CD4-positive, alpha-beta T cell (primary cell): ENCODE results near the gene SNX25. TPM values are rescaled to one million over a fixed set of nuclear protein-coding genes. Genes with fewer than 3 reads are reported as not detected.
"Not testable (repeated sequence)": the region's sequence is repeated elsewhere in the genome, so short reads cannot be mapped to it uniquely, and the experiment has no call there.

Experiments used
- ATAC-seq: fragments of 200-7000 bp; cut with Tn5 transposase; one replicate; pipeline ENCODE4 v1.10.0; 2022; ENCODE audit warnings: mild to moderate bottlenecking; ENCODE audit not compliant: poor library complexity
- CTCF ChIA-PET: fragments of 350-600 bp; sonication (Branson Sonifier 250); formaldehyde crosslinking; loops from one replicate; lab custom pipeline; 2021; ENCODE audit warnings: antibody characterized with exemption, inconsistent platforms; lab: Charles Lee
- POLR2A ChIA-PET: fragments of 350-600 bp; sonication (Branson Sonifier 250); formaldehyde crosslinking; loops from one replicate; lab custom pipeline; 2021; ENCODE audit warnings: antibody characterized with exemption, inconsistent platforms; lab: Charles Lee
- DNase-seq, 14 experiments: peaks; one replicate each; pipeline ENCODE4 v3.0.0-alpha.2; 2013 to 2020; ENCODE audit warnings: mixed read lengths in 2 of 14
- H3K27ac ChIP-seq, 2 donors: one replicate each; pipeline versions ENCODE4 v1.5.1 to v1.7.0; 2013; ENCODE audit warnings: low read length in 2 of 2, low read depth in 1 of 2, mild to moderate bottlenecking in 1 of 2
- H3K27me3 ChIP-seq, 2 experiments: 1 replicate in 1 of 2; 2 replicates in 1 of 2; pipeline versions ENCODE4 v1.6.1 to v1.7.0; 2013; ENCODE audit warnings: low read length in 2 of 2, control low read depth in 1 of 2, mild to moderate bottlenecking in 1 of 2, moderate library complexity in 1 of 2; ENCODE audit not compliant: insufficient read depth in 2 of 2, control insufficient read depth in 1 of 2
- H3K36me3 ChIP-seq: one replicate; pipeline ENCODE4 v1.6.1; 2013; ENCODE audit warnings: low read length, control low read depth; ENCODE audit not compliant: insufficient read depth
- H3K4me1 ChIP-seq: one replicate; pipeline ENCODE4 v1.6.1; 2013; ENCODE audit warnings: low read length, control low read depth; ENCODE audit not compliant: insufficient read depth
- H3K4me3 ChIP-seq: one replicate; pipeline ENCODE4 v1.5.1; 2013; ENCODE audit warnings: mild to moderate bottlenecking, low read length, moderate library complexity
- H3K9me3 ChIP-seq, 2 experiments: 1 replicate in 1 of 2; 2 replicates in 1 of 2; pipeline versions ENCODE4 v1.6.1 to v1.7.0; 2013; ENCODE audit warnings: low read length in 2 of 2, mild to moderate bottlenecking in 2 of 2, control low read depth in 1 of 2, moderate library complexity in 1 of 2; ENCODE audit not compliant: control insufficient read depth in 1 of 2, insufficient read depth in 1 of 2
- H3K27ac Mint-ChIP-seq: one replicate; pipeline ENCODE4 v1.8.0; 2020; ENCODE audit warnings: mixed read lengths
- H3K27me3 Mint-ChIP-seq: one replicate; pipeline ENCODE4 v1.8.0; 2021; ENCODE audit warnings: mixed read lengths
- H3K36me3 Mint-ChIP-seq: one replicate; pipeline ENCODE4 v1.8.0; 2021; ENCODE audit warnings: low read depth, mixed read lengths
- H3K4me1 Mint-ChIP-seq: one replicate; pipeline ENCODE4 v1.8.0; 2021; ENCODE audit warnings: low read depth, mixed read lengths
- H3K4me3 Mint-ChIP-seq: one replicate; pipeline ENCODE4 v1.8.0; 2020; ENCODE audit warnings: mild to moderate bottlenecking, mixed read lengths
- H3K9me3 Mint-ChIP-seq: one replicate; pipeline ENCODE4 v1.8.0; 2020; ENCODE audit warnings: mixed read lengths
- intact Hi-C, 2 experiments: fragments of 100-400 bp; cut with DNase I in 1 of 2; cut with micrococcal nuclease in 1 of 2; formaldehyde crosslinking; loops; one replicate each; pipeline versions ENCODE4 v1.15.1 to v1.9.0; 2023 to 2025; cut with DNase I, micrococcal nuclease
- total RNA-seq, 174 experiments: library from RNA in 2 of 174; stranded (reverse) in 2 of 174; gene quantifications; one replicate each; pipeline ENCODE4 v1.2.3 and lab custom pipeline; 2021 to 2026
- TF ChIP-seq, protein P1 (sequence below): fragments of 200-600 bp; IDR thresholded peaks from one replicate; pipeline ENCODE4 v1.8.0; 2022; ENCODE audit warnings: antibody characterized with exemption, mild to moderate bottlenecking

The SNX25 gene
- total RNA-seq, 2 experiments from 2014 or later: 7.9 to 9.1 TPM

DNA sequence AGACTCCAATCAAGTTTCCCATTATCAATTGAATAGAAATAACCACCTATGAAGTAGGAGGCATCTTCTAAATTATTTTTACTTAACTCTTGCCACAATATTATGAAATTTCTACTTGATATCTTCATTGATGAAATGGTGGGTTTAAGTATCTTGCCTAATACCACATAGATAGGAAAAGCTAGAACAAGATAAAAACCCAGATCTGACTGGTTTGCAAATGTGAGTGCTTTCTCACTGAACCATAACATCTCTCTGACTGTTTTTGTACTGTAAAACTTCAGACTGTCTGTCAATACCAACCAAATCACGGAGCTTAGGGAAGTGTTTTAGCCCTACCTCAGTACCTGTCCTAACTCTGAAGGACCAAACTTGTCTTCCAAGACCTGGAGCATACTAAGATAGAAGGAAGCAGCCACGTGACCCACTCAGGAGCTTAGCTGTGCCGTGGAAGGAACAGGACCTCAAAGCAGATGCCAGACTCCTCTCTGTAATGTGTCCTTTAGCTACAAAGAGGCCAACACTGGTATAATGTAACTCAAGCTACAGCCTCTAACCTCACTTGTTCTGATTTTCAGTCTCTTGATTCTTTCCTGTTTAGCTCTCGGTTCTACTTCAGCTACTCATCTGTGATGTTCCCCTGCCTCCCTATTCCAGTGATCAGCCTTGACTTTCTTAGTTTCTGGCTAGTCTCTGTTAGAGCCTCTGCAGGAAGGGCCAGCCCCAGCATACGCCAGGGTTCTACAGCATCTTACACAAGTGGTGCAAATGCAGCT is 101.9 kb downstream of the SNX25 start:
- H3K4me1 ChIP-seq: no peaks in the 10 kb centered on the region
- H3K27ac ChIP-seq: no peak overlapping the region
- intact Hi-C loops: no loop called here
- H3K27me3 ChIP-seq: no peaks in the 10 kb centered on the region
- no peak for ATAC-seq
- TF ChIP-seq, protein P1, sequence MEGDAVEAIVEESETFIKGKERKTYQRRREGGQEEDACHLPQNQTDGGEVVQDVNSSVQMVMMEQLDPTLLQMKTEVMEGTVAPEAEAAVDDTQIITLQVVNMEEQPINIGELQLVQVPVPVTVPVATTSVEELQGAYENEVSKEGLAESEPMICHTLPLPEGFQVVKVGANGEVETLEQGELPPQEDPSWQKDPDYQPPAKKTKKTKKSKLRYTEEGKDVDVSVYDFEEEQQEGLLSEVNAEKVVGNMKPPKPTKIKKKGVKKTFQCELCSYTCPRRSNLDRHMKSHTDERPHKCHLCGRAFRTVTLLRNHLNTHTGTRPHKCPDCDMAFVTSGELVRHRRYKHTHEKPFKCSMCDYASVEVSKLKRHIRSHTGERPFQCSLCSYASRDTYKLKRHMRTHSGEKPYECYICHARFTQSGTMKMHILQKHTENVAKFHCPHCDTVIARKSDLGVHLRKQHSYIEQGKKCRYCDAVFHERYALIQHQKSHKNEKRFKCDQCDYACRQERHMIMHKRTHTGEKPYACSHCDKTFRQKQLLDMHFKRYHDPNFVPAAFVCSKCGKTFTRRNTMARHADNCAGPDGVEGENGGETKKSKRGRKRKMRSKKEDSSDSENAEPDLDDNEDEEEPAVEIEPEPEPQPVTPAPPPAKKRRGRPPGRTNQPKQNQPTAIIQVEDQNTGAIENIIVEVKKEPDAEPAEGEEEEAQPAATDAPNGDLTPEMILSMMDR: no peak
- DNase-seq: no peak
- peaks cover 18% of the 10 kb centered on the region for H3K36me3 ChIP-seq
- Mint-ChIP-seq H3K27ac (no peak overlapping the region), H3K9me3 (no peaks in the 10 kb centered on the region), H3K4me3 (no peak overlapping the region), H3K4me1 (no peaks in the 10 kb centered on the region), H3K36me3 (peaks cover 65% of the 10 kb centered on the region), H3K27me3 (no peaks in the 10 kb centered on the region)
- ChIA-PET CTCF (interaction anchor here (1.0 kb wide), 1 partner anchor 127 kb away, joined by 3 read pairs; no protein-coding TSS in a partner anchor), POLR2A (no interaction called here)
- H3K9me3 ChIP-seq: no peaks in the 10 kb centered on the region
- no peak overlapping the region for H3K4me3 ChIP-seq

DNA sequence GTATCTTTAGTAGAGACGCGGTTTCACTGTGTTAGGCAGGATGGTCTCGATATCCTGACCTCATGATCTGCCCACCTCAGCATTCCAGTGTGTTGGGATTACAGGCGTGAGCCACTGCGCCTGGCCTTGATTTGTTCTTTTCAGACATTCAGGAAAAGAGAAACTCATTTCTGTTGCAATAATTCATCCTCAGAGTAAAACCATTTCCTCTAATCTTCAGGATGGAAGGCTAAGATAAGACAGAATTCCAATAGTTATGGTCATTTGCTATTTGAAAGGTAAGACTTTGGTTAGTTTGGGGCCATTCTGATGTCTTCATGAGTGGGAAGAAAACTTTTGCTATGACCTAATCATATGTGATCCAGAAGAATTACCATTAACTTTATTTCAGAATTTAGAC is 103.3 kb downstream of the SNX25 start:
- ATAC-seq (no peak), DNase-seq (no peak)
- no peak overlapping the region for H3K4me3 ChIP-seq
- Mint-ChIP-seq H3K9me3 (no peaks in the 10 kb centered on the region), H3K36me3 (peaks cover 76% of the 10 kb centered on the region), H3K27ac (no peak overlapping the region), H3K4me1 (no peaks in the 10 kb centered on the region), H3K4me3 (no peak overlapping the region), H3K27me3 (no peaks in the 10 kb centered on the region)
- intact Hi-C loops: no loop called here
- no peak overlapping the region for H3K27ac ChIP-seq
- no peaks in the 10 kb centered on the region for H3K4me1 ChIP-seq
- H3K27me3 ChIP-seq: no peaks in the 10 kb centered on the region
- no peaks in the 10 kb centered on the region for H3K9me3 ChIP-seq
- peaks cover 18% of the 10 kb centered on the region for H3K36me3 ChIP-seq
- TF ChIP-seq, protein P1: no peak
- ChIA-PET POLR2A (no interaction called here), CTCF (no interaction called here)

DNA sequence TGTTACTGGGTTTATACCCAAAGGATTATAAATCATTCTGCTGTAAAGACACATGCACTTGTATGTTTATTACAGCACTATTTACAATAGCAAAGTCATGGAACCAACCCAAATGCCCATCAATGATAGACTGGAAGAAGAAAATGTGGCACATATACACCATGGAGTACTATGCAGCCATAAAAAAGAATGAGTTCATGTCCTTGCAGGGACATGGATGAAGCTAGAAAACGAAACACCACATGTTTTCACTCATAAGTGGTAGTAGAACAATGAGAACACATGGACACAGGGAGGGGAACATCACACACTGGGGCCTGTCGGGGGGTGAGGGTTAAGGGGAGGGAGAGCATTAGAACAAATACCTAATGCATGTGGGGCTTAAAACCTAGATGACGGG is 108.1 kb downstream of the SNX25 start:
- H3K27me3 Mint-ChIP-seq, H3K4me1 Mint-ChIP-seq, POLR2A ChIA-PET, intact Hi-C loops, H3K27ac ChIP-seq, H3K9me3 Mint-ChIP-seq, DNase-seq, CTCF ChIA-PET, H3K4me1 ChIP-seq, H3K4me3 ChIP-seq, H3K4me3 Mint-ChIP-seq, H3K36me3 ChIP-seq, H3K9me3 ChIP-seq, H3K27ac Mint-ChIP-seq, H3K27me3 ChIP-seq, ATAC-seq: not testable (repeated sequence)
- H3K36me3 Mint-ChIP-seq: peaks cover 64% of the 10 kb centered on the region

DNA sequence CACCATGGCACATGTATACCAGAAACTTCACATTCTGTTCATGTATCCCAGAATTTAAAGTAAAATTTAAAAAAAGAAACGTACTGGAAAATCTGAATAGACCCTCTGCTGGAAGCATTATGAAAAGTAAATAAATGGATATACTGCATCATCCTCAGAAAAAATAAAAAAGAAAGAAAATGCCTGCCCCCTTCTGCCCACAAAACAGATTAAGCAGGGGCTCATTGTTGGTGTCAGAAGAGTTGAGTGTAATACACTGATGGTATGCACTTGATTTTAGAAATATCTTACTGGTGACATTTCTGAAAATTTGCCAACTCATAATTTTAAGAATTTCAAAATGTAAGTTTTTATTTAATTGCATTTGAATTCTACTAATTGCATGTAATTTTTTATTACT is 108.5 kb downstream of the SNX25 start:
- Histone ChIP-seq H3K36me3 (peaks cover 4% of the 10 kb centered on the region), H3K9me3 (no peaks in the 10 kb centered on the region), H3K27ac (no peak overlapping the region), H3K4me3 (no peak overlapping the region), H3K4me1 (no peaks in the 10 kb centered on the region), H3K27me3 (no peaks in the 10 kb centered on the region)
- no peak for ATAC-seq
- H3K36me3 Mint-ChIP-seq: peaks cover 64% of the 10 kb centered on the region
- no peaks in the 10 kb centered on the region for H3K27me3 Mint-ChIP-seq
- no peaks in the 10 kb centered on the region for H3K4me1 Mint-ChIP-seq
- POLR2A ChIA-PET: no interaction called here
- TF ChIP-seq, protein P1: no peak
- no peak overlapping the region for H3K27ac Mint-ChIP-seq
- no peak overlapping the region for H3K4me3 Mint-ChIP-seq
- CTCF ChIA-PET: no interaction called here
- intact Hi-C loops: no loop called here
- DNase-seq: no peak
- H3K9me3 Mint-ChIP-seq: no peaks in the 10 kb centered on the region
